Measurements from ENCODE around the gene GCG.

Gene GCG

DNA sequence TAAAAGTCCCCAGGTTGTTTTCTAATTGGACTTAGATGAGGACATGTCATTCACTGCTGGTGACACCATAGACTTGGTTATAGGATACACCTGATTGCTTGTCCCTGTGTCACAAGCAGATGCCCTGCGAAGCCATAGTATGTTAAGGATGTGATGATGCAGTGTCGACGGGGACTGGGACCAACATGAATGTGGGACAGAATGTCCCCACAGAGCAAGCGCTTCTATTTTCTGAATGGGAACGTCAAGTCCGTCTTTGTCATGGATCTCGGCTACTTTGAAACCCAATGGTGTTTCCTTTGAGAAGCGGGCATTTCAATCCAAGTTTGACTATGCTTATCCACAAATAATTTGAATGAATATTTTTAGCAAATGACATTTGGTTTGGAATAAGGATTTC is 2.1 kb downstream of the GCG start:
- DNase-seq (ENCODE audit: low spot score) = no peak

GRCh38 chr2:162149466-162149865 is 2.6 kb downstream of the GCG start:
- no peak for DNase-seq (ENCODE audit: low spot score)

GRCh38 chr2:162148956-162149355 is 3.1 kb downstream of the GCG start:
- no peak for DNase-seq (ENCODE audit: low spot score)

DNA sequence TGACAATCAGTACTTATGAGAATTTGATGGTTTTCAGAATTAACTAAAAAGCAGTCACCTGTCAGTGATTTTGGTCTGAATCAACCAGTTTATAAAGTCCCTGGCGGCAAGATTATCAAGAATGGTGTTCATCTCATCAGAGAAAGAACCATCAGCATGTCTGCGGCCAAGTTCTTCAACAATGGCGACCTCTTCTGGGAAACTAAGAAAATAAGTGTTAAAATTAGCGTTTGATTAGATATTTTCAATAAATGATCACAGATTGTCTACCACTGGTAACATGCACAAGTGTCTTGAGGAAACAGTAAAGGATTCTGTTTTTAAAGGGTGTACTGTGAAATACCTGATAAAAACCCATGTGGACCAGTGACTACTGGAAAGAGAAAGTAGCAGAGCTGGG is 8.1 kb downstream of the GCG start:
- no peak for DNase-seq (ENCODE audit: low spot score)

DNA sequence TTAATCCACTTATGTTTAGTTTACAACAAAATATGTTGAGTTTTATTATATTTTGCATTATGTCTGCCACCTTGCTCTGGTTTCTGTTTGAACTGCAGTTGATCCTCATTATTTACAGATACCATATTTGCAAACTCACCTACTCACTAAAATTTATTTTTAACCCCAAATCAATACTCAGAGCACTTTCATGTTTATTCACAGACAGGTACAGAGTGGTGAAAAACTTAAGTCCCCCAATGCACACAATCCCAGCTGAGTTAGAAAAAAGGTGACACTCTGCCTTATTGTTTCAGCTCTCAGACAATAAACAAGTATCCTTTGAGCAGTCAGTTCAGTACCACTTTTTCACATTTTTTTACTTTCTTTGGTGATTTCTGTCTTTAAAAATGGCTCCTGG is 13.7 kb downstream of the GCG start:
- no peak for DNase-seq (ENCODE audit: low spot score)

DNA sequence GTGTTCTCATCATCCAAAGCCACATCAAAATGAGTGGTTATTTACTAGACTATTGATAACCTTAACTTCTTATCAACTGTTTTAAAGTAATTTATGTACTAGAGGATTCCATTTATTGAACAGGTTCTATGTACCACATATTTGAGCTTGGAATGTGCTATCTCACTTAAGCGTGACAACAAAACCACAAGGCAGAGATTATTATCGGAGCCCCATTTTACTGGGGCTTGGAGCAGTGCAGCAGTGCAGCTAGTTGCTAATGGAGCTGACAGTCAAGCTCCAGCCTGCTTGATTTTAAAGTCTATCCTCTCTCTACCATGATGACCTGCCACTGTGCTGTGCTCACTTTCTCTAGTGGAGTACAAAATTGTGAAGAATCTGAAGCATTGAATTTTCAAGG is 24.6 kb downstream of the GCG start:
- DNase-seq (ENCODE audit: low spot score) = no peak

- DNase-seq (ENCODE audit: low spot score) = no peak
These were observed 25.5 kb downstream of the GCG start for GRCh38 chr2:162126527-162126926.

DNA sequence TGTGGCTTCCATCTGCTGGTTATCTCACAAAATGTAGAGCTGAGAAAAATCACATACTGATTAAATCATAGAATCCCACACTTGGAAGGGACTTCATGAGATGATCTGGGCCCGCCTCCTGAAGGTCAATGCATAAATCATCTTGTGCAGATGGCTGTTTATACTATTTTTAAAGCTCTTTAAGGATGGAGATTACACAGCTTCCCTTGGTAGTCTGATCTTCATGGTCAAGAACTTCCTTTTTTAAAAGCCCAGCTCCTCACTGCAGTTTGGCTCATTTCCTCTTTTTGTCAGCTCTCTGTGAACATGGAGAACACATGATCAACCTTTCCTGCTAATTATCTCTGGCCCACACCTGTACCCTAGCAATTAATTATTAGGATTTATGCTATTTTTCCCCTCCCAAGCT is 25.9 kb downstream of the GCG start:
- no peak for DNase-seq (ENCODE audit: low spot score)

GRCh38 chr2:162125138-162125537 is 26.9 kb downstream of the GCG start:
- DNase-seq (ENCODE audit: low spot score) = no peak

GRCh38 chr2:162123806-162124758 is 28.0 kb downstream of the GCG start:
- DNase-seq (ENCODE audit: low spot score) = peak; percentile 36

DNA sequence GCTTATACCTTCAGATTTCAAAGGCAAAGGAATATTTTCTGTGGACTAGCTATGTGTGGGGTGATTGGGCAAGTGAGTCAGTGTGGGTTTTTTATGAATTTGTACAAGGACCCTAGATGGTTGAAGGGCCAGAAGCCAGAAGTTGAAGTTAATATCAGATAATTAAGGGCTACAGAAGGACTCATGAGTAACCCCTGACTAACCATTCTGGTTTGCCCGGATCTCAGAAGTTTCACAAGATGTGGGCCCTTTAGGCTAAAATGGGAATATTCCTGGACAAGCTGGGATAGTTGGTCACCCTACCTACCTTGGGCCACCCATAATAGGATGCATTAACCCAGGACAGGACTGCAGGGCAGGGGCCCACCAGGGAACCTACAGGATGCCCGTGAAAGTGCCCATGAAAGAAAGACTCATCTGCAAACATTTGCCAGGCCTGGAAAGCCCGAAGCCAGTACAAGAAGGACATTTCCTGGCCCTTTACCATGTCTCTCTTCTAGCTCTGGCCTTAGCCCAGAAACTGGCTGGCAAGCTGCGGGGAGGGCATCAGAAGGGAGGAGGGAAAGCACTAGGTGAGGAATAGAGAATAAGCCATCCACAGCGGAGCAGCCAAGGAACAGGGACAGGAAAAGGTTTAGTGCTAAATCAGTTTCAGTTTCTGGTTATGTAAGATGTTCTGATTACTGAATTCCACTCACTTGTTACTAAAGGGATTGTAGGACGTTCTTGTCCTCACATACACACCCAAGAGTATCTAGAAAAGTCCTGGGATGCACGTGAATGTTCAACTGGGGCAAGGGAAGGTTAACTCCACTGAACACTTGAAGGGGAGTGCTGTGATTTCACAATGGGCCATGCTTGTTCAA is 33.6 kb downstream of the GCG start:
- no peak for DNase-seq (ENCODE audit: low spot score)

GRCh38 chr2:162116352-162116751 is 35.7 kb downstream of the GCG start:
- no peak for DNase-seq (ENCODE audit: low spot score)

GRCh38 chr2:162115076-162115475 is 37.0 kb downstream of the GCG start:
- no peak for DNase-seq (ENCODE audit: low spot score)

DNA sequence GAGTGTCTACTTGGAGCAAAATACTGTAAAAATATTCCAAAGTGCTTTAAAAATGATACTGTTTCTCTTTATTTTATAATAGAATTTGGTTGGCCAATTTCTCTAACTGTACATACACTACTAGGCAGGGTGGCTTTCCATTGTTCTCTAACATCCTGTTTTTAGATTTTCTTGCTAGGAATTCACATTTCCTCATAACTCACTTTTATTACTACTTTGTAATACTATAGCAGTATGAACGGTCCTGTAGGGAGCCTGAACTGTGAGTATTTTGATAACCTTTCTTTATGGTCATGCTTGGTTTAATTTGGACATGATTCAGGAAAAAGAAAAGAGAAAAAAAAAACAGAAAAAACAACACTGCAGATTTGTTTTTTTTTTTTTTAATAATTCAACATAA is 37.8 kb downstream of the GCG start:
- no peak for DNase-seq (ENCODE audit: low spot score)

DNA sequence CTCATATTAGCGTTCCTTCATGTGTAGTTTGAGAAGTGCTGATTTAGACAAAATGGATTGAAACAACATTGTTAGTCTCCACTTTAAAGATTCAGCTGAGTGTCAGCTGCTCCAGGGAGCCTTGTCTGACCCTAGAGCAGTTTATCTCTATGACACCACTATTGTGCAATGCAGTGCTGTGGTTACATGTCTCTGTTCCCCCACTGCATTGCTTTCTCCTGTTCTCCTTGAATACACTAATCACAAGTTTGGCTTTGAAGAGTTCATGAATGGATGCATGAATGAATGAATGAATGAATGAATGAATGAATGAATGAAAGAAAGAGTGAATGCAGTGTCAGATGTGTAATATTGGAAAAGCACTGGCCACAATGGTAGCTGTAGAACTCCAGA is 38.3 kb downstream of the GCG start:
- no peak for DNase-seq (ENCODE audit: low spot score)

- DNase-seq (ENCODE audit: low spot score) = no peak
These were observed 38.8 kb downstream of the GCG start for GRCh38 chr2:162113088-162113775.

- DNase-seq (ENCODE audit: low spot score) = no peak
These were observed 39.8 kb downstream of the GCG start for GRCh38 chr2:162111958-162112850.

- no peak for DNase-seq (ENCODE audit: low spot score)
These were observed 44.6 kb downstream of the GCG start for GRCh38 chr2:162107361-162107901.

DNA sequence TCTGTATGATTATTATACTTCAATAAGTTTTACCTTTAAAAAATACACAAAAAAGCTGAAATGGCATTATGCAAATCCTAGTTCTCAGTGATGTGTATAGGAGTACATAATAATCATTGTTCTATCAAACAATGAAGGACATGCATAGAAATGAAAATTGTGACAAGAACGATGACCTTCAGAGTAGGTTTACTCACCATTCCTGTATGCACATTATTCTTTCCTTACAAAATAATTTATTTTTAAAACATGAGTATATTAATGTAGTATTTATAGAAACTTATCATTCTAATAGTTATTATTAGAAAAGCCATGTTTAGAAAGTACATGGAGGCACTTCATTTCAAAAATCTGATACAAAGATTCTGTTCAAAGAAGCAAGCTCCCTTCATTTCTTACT is 45.3 kb downstream of the GCG start:
- DNase-seq (ENCODE audit: low spot score) = no peak

GRCh38 chr2:162106146-162106551 is 45.9 kb downstream of the GCG start:
- no peak for DNase-seq (ENCODE audit: low spot score)

GRCh38 chr2:162103443-162104009 is 48.5 kb downstream of the GCG start:
- DNase-seq (ENCODE audit: low spot score) = no peak

Data from SW480 (cell line).